ENCODE measurements around the gene PRLR. TPM values are rescaled to one million over a fixed set of nuclear protein-coding genes. Genes with fewer than 3 reads are reported as not detected.
A peak's percentile ranks its signal among the peaks of the same experiment; 100 is the strongest.
"Not testable (repeated sequence)": the region's sequence is repeated elsewhere in the genome, so short reads cannot be mapped to it uniquely, and the experiment has no call there.

PRLR gene
- 0.35 and 0.50 TPM in 2 replicates for total RNA-seq

DNA sequence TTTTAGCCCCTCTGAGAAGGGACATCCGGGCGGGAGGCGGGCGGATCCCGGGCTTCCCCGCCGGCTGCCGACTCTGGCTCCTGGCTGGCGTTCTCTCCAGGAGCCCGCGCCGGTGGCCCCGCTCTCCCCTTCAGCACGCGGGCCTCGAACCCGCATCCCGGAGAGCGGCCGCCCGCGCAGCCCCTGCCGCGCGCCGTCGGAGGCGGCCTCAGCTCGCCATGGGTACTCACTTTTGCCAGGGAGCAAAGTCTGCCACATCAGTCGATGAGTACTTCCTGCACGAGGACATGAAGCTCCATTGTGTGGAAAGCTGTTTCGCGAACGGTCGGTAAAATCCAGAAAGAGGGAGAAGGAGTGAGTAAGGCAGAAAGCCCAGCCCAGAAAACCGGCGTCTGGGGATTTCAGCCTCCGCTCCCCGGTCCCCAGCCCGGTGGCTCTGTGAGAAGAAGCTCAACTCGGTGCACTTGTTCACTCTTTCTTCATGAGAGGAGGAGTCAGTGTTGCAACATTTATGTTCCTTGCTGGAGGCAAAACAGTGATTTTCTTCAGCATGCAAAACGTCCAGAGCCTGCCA, at the start of gene PRLR:
TSS of gene PRLR (minus strand) at position 450 of the 574 bp plus-strand sequence. CDS start 140,867 bp downstream, outside the sequence.
- DNase-seq (ENCODE audit: low read depth) = peak; percentile 81

DNA sequence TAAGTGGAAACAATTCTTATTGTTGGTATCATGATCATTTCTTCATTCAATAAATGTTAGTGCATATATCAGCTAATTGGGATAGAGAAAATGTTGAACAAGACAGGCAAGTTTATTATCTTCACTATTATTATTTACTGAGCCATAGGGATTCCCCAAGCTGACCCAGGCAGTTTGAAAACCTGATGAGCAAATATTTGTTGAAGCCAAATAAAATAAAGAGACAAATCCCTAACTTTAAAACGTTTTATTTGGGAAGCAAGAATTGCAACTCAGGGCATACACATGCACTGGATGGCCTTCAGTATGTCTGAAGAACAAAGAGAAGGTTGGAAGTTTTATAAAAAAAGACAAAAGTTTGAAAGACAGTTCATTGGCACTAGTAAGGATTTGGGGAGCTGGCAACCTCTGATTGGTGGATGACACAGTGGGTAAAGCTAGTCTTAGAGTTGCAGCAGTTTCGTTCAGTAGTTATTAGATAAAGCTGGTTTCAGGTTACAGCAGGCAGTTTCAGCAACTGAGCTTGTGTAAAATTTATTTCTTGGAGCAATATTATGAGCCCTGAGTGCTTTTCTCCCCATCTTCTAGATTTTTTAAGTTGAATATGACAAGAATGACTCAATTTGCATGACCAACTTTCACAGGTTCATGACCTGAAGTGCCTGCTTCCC, 44.7 kb upstream of the PRLR start:
- DNase-seq (ENCODE audit: low read depth) = no peak

DNA sequence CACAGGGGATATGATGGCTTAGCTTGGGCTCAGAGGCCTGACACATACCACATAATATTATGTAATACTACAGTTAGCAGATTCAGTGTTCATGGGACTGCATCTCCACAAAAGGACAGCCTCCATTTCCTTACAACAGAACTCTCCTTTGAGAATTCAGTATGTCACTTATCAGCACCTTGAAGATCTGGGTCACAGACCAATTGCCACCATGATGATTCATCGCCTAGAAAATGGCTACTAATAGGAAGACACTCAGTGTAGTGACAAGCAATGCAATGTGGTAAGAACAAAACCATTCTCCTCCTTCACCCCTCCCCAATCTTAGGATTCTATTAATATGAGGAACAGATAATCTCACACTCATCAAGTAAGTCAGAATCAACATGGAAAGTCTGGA, 38.7 kb upstream of the PRLR start:
- DNase-seq (ENCODE audit: low read depth) = no peak

DNA sequence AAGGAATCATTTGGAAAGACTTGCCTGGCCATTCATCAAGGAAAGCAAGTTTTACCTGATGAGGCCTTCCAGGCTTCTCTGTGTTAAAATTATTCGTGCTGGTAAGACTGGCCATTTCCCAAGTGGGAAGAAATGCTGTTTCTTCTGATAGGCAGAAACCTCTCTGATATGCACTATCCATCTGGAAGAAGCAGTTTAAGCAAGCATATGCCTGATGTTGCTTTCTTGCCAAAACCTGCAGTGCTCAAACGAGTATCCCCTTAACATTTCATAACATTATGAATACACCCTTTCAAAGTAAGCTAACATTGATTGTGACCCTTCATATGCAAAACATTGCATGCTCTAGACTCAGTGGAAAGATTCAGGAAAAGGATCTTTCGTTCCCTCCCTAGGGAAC, 36.0 kb upstream of the PRLR start:
- DNase-seq (ENCODE audit: low read depth) = no peak

DNA sequence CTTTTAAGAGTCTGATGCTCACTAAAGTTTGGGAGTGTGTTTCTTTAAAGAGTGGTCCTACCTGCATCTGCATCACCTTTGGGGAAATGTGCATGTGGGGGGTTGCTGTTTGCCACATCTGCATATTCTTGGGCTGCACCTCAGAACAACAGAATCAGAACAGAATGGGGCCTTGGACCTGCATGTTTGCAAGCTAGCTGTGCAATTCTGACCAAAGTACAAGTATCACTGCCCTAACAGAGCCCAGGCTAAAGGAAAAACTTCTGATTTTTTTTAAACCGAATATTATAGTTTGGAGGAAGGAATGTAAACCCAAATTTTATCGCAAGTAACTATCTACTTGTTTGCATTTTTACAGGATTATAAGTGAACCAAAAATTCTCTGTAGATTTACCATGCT, 34.2 kb upstream of the PRLR start:
- no peak for DNase-seq (ENCODE audit: low read depth)

DNA sequence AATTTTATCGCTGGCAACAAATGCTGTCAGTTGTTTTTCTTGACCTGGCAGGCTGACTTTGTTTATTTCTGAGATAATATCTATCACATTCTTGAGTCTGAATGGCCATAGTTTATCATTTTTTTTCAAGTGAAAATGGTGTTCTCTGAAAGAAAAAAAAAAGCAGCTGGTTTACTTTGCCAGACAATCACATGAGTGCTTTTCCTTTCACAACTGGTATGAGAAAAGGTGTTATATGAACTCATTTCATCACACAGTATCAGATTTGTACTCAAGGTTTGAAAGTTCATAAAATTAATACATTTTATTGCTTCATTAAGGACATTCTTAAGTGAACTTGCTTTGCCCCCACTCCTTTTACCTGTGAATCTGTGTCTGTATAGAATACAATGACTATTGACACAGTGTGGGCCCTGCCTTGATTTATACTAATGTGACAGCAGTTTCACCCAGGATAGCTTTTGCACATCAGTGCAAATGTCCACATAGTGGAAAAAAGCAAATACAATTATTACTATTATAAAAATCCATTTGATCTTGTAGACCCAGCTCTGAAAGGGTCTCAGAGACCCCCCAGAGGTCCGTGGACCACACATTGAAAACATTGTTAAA, 33.1 kb upstream of the PRLR start:
- DNase-seq (ENCODE audit: low read depth) = no peak

DNA sequence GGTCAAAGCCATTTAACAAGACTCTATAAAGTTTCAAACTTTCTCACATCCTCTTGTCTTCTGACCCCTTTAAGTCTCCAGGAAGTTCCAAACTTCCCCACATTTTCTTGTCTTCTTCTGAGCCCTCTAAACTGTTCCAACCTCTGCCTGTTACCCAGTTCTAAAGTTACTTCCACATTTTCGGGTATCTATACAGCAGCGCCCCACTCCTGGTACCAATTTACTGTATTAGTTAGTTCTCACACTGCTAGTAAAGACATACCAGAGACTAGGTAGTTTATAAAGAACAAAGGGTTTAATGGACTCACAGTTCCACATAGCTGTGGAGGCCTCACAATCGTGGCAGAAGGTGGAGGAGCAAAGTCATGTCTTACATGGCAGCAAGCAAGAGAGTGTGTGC, 23.3 kb upstream of the PRLR start:
- no peak for DNase-seq (ENCODE audit: low read depth)

DNA sequence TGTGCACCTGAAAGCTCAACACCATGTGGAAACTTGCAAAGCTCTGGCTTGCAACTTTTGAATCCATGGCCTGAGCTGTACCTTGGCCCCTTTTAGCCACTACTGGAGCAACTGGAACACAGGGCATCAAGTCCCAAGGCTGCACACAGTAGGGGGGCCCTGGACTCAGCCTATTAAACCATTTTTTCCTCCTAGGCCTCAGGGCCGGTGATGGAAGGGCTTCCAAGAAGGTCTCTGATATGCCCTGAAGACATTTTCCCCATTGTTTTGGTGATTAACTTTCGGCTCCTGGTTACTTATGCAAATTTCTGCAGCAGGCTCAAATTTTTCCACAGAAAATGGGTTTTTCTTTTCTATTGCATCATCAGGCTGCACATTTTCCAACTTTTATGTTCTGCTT, 22.7 kb upstream of the PRLR start:
- DNase-seq (ENCODE audit: low read depth) = no peak

DNA sequence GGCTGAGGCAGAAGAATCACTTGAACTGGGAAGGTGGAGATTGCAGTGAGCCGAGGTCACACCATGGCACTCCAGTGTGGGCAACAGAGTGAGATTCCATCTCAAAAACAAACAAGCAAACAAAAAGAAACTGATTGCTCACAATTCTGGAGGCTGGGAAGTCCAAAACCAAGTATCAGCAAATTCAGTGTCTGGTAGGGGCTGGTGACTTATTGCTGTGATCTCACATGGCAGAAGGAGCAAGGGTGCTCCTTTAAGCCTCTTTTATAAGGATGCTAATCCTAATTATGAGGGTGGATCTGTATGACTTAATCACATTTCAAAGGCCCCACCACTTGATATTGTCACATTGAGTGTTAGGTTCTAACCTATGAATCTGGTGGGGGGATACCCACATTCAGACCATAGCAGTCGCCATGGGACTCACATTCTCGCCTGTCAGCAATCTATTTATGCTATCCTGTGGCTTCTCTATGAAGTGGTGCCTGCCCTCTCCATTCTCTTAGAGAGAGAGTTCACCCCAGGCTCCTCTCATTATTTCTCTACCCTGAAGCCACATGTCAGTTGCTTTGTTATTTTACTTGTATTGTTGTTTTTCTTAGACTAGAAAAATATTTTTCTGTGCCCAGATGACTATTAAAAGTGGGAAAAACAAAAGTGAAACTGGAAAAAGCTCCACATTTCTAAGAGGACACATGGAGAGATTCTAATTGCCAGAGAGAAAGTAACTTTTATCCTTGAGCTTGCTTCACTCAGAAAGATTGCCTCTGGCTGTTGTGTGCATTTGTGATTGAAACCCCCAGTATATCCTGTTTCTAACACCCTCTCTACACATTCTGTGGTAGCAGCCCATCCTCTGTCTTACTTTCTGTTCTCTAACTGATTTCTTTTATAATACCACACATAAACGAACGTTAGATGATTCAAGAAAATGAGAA, 18.8 kb upstream of the PRLR start:
- peak; percentile 40 for DNase-seq (ENCODE audit: low read depth)

DNA sequence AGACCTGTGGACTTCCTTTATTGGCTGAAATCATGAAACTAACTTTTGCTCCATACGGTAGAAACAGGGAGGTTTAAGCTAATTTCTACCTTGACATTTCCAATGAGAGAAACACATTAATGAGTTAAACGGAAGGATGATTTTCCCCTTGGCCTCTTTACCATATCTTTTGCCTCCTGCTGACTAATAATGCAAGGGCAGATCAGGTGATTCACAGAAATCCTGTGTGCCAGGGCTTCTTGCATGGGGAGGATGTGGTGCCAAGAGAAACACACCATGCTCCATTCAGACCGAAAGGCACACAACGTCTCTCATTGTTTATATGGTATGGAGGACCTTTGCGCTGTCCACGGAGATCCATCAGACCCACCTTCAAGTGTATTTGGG, 17.4 kb upstream of the PRLR start:
- peak; percentile 50 for DNase-seq (ENCODE audit: low read depth)

DNA sequence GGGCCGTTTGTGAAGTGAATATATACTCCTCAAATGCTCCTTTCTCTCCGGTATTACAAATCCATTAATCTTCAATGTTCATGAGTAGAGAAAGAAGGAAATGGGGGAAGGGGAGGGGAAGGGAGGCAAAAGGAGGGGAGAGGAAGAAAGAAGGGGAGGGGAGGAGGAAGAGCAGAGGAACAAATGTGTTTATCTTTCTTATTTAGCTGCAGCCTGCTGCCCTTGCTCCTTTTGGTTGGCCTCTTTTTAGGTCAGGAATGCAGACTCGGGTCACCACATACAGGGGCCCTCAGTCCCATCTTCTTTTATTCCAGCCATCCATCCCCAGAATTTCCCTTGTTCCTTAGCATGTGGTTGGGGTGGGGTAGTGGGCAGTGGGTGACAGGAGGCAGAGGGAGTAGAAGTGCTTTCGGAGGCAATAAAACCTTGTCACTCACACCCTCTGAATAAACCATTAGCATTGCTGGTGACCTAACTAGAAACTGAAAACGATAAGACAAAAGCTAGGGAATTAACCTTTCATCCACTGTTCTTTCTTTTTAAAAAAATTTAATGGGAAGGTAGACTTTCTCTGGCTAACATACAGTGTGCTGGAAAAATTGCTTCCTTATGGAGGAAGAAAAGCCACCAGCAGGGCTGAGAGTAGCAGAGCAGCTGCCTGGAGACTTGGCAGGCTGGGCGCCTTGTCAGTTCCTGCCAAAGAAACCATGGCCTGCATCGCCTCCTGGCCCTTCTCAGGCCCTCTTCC, 16.8 kb upstream of the PRLR start:
- DNase-seq (ENCODE audit: low read depth) = no peak

DNA sequence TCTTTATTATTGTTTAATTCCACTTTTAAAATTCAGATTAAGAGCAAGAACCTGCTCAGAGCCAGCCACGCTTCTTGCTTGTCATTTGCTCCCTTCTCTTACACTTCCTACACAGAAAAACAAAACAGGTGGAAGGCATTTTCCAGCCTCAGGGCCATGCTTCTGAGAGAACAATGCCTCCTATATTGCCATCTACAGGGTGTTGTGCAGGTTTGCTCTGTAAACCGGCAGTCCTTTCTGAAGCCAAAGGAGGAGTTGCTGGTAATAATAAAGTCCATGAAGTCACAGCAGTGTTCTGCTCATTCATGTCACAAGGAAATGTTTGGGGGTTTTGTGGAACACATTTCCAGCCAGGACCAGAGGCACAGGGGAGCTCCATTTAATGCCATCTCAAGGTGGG, 16.1 kb upstream of the PRLR start:
- DNase-seq (ENCODE audit: low read depth) = peak; percentile 45

DNA sequence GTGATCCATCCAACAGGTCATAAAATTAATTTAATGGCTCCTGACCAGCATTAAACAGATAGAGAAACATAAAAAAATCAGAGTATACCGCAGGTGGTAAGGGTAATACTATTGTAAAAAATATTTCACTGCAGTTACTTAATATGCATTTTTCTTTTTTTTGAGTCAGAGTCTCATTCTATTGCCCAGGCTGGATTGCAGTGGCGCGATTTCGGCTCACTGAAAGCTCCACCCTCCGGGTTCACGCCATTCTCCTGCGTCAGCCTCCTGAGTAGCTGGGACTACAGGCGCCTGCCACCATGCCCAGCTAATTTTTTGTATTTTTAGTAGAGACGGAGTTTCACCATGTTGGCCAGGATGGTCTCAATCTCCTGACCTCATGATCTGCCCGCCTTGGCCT, 15.1 kb upstream of the PRLR start:
- not testable (repeated sequence) for DNase-seq (ENCODE audit: low read depth)

DNA sequence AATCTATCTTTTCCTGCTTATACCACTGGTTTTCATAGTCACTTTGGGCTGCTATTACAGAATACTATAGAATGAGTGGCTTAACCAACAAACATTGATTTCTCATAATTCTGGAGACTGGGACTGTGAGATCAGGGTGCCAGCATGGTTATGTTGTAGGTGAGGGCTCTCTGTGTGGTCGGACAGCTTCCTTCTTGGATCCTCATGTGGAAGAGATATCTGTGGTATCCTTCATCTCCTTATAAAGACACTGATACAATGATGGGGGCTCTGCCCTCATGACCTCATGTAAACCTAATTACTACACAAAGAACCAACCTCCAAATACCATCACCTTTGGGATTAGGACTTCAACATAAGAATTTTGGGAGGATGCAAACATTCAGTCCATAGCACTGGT, 13.9 kb upstream of the PRLR start:
- no peak for DNase-seq (ENCODE audit: low read depth)

DNA sequence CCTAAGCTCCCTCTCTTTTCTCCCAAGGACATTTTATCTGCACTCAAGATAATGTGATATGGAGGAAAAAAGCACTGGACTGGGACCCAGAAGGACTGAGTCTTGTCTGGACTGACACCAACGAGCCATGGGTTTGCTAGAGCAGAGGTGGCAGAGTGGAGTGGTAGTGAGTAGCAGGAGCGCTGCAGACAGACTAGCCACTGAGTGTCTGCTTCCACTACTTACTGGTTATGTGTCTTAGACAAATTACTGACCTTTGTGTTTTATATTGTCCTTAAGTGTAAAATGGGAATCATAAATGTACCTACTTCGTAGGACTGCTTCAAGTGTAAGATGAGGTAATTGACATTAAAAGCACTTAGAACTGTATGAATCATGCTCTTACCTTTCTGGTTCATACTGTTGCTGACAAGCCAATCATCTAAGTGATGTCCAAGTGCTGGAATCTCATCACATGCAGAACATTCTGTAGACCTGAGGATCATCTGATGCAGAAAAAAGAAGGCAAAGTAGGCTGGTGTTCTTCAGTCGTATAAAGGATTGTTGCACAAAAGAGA, 12.5 kb upstream of the PRLR start:
- no peak for DNase-seq (ENCODE audit: low read depth)

DNA sequence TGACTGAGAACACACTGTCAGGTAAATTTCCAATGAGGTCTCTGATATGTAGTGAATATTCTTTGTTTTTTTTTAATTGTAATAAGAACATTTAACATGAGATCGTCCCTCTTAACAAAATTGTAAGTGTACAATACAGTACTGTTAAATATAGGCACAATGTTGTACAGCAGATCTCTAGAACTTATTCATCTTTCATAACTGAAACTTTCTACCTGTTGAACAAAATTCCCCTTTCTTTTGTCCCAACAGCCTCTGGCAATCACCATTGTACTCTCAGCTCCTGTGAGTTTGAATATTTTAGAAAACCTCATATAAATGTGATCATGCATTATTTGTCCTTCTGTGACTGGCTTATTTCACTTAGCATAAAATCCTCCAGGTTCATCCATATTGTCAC, 10.6 kb upstream of the PRLR start:
- DNase-seq (ENCODE audit: low read depth) = no peak

DNA sequence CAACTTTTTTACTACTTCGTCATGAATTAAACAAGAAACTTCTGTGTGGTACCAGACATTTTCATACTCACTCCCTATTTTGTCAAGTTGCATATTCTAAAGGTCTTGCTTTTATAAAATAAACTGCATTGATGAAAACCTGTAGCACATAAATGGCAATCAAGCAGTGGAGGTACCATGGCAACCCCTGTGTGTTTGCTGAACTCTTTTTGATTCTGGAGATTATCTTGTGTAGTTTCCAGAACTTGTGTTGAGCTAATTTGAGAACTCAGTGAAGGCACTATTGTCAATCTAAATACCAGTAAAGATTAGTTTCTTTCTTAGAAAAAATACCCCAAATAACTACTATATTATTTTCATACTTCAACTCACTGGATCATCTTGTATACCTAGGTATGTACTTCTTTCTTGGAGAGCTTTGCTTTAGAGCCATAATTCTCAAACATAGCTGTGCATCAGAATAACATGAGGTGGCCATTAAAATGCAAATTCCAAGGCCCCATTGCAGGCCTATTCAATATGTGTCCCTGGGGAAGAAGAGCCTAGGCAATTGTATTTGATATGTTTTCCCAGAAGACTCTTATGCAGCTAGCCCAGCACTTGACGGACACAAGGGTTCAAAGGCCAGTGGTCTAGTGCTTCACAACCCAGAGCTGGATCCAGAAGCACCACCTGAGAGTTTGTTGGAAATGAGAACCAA, 9.8 kb upstream of the PRLR start:
- DNase-seq (ENCODE audit: low read depth) = no peak

DNA sequence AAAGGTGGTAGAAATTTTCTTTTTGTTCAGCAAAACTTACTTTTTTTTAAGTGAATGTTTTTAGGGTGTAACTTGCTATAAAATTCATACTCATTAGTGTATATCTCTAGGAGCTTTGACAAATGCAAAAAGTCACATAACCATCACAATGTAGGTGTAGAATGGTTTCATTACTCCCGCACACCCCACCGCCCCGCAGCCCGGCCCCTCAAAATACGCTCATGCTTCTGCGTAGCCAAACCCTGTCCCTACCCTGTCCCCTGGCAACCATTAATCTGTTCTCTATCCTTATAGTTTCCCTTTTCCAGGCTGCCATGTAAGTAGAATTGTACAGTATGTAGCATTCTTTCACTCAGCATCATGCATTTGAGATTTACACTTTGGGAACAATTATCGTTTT, 9.2 kb upstream of the PRLR start:
- DNase-seq (ENCODE audit: low read depth) = no peak

DNA sequence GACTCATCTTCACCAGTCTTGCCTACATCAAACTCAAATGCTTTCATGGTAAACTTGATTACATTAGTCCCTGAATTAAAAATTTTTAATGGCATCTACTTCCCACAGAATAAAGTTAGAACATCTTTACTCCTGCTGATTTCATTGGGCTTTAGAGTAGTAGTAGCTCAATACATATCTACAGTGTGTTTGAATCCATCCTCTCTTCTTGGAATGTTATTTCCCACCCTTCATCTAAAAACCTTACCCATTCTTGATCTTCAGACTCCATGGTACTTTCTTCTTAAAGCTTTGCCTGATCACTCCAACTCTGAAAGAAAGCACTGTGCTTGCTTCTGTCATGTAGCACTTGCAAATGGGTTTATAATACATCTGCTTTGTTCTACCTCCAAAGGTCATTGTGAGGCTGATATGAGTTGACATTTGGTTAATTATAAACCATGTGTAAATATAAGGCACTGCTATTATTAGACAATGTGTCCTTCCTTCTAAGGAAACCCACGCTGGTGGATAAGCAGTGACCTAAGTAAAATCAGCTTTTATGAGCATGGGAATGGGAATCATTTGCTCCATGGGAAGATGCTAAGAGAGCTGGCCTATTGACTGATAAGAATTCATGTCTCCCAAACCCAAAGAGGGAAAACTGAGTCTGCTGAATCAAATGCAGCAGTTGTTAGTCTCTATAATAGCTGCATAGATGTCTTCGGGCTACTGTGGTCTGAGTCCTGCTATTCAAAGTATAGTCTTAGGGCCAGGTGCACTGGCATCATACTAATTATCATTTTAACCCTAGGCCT, 7.5 kb upstream of the PRLR start:
- peak; percentile 46 for DNase-seq (ENCODE audit: low read depth)

DNA sequence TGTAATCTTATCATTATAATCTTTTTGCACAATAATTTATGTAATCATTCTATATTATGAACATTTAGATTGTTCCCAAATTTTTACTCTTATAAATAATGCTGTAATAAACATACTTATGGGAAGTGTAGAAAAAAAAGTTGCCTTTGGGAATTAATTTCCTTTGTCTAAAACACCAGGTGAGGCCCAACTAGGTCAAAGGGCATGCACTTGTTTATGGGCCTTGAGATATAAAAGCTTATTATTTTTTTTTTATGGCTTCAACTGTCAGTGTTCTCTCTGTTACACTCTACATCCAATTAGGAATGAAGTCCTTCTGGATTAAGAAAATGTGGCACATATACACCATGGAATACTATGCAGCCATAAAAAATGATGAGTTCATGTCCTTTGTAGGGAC, 6.5 kb upstream of the PRLR start:
- DNase-seq (ENCODE audit: low read depth) = no peak
